ENCODE results near the gene PLK5.

The PLK5 gene

GRCh38 chr19:1481893-1482360 lies 42.0 kb upstream of the PLK5 start:
- TF ChIP-seq, protein P1, sequence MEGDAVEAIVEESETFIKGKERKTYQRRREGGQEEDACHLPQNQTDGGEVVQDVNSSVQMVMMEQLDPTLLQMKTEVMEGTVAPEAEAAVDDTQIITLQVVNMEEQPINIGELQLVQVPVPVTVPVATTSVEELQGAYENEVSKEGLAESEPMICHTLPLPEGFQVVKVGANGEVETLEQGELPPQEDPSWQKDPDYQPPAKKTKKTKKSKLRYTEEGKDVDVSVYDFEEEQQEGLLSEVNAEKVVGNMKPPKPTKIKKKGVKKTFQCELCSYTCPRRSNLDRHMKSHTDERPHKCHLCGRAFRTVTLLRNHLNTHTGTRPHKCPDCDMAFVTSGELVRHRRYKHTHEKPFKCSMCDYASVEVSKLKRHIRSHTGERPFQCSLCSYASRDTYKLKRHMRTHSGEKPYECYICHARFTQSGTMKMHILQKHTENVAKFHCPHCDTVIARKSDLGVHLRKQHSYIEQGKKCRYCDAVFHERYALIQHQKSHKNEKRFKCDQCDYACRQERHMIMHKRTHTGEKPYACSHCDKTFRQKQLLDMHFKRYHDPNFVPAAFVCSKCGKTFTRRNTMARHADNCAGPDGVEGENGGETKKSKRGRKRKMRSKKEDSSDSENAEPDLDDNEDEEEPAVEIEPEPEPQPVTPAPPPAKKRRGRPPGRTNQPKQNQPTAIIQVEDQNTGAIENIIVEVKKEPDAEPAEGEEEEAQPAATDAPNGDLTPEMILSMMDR (IDR thresholded peaks at IDR 0.05; ENCODE audit: low read depth, low read length, missing control alignments), result no peak
- DNase-seq (ENCODE audit: low read depth), result no peak

GRCh38 chr19:1482361-1483130 lies 41.3 kb upstream of the PLK5 start:
- TF ChIP-seq, protein P1 (IDR thresholded peaks at IDR 0.05; ENCODE audit: low read depth, low read length, missing control alignments), result no peak
- no peak overlapping the region for H3K4me3 ChIP-seq (ENCODE audit: low read depth, low read length)
- no peak for DNase-seq (ENCODE audit: low read depth)

More at GRCh38 chr19:1481893-1482360, 42.0 kb upstream of the PLK5 start:
- H3K4me3 ChIP-seq (ENCODE audit: low read depth, low read length), result no peak overlapping the region

GRCh38 chr19:1483131-1483978 lies 40.5 kb upstream of the PLK5 start:
- DNase-seq (ENCODE audit: low read depth), result no peak
- no peak overlapping the region for H3K4me3 ChIP-seq (ENCODE audit: low read depth, low read length)
- TF ChIP-seq, protein P1 (IDR thresholded peaks at IDR 0.05; ENCODE audit: low read depth, low read length, missing control alignments), result no peak

GRCh38 chr19:1483979-1484428 lies 39.9 kb upstream of the PLK5 start:
- TF ChIP-seq, protein P1 (IDR thresholded peaks at IDR 0.05; ENCODE audit: low read depth, low read length, missing control alignments), result no peak
- H3K4me3 ChIP-seq (ENCODE audit: low read depth, low read length), result no peak overlapping the region
- no peak for DNase-seq (ENCODE audit: low read depth)

GRCh38 chr19:1486720-1487575 lies 36.9 kb upstream of the PLK5 start:
- H3K4me3 ChIP-seq (ENCODE audit: low read depth, low read length), result no peak overlapping the region
- TF ChIP-seq, protein P1 (IDR thresholded peaks at IDR 0.05; ENCODE audit: low read depth, low read length, missing control alignments), result no peak
- no peak for DNase-seq (ENCODE audit: low read depth)

DNA sequence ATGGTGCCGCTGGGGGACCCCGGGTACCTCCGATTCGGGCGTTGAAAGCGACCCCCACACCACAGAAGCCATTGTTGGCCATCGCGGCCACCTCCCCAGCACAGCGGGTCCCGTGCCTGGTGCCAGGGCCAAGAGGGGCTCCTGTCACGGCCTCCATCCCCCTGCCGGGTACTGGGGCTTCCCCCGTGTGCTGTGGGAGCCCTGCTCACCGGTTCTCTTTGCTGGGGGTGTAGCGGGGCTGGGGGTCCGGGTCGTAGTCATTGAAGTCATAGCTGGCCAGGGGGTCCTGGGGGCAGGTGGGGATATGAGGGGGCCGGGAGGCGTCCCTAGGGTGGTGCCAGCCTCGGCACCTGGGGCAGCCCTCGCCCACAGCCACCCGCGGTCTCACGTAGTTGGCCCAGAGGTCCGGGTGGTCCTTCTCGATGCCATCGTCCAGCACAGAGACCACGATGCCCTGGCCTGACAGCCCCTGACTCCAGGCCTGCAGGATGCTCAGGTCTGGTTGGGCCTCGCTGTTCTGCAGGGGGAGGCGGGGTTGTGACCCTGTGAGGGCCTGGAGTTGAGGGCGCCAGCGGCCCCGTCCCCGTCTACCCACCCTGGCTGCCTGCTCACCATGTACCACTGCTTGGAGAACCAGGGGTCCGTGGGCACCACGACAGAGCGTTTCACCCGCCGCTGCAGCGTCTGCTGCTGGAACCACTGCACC lies 36.1 kb upstream of the PLK5 start:
- no peak overlapping the region for H3K4me3 ChIP-seq (ENCODE audit: low read depth, low read length)
- TF ChIP-seq, protein P1 (IDR thresholded peaks at IDR 0.05; ENCODE audit: low read depth, low read length, missing control alignments), result no peak
- DNase-seq (ENCODE audit: low read depth), result no peak

All from GM12864 (cell line).